Colonic mucosa (tissue), 4 donors: ENCODE data around the gene SLC1A6. TPM values are rescaled to one million over a fixed set of nuclear protein-coding genes. Genes with fewer than 3 reads are reported as not detected.

Experiments
- DNase-seq: peaks from one replicate; pipeline ENCODE4 v3.0.0-alpha.2; 2020
- H3K27ac ChIP-seq: fragments of 200-600 bp; one replicate; pipeline ENCODE4 v1.8.0; 2021
- H3K27me3 ChIP-seq: fragments of 200-600 bp; one replicate; pipeline ENCODE4 v1.8.0; 2021
- H3K36me3 ChIP-seq: fragments of 200-600 bp; one replicate; pipeline ENCODE4 v1.8.0; 2021
- H3K4me1 ChIP-seq: fragments of 200-600 bp; one replicate; pipeline ENCODE4 v1.8.0; 2021; ENCODE audit warnings: mild to moderate bottlenecking
- H3K4me3 ChIP-seq: fragments of 200-600 bp; one replicate; pipeline ENCODE4 v1.8.0; 2021
- H3K9ac ChIP-seq, 2 donors: one replicate each; pipeline ENCODE4 v1.7.0; 2013; ENCODE audit warnings: control low read depth in 2 of 2, low read depth in 2 of 2, low read length in 2 of 2
- H3K9me3 ChIP-seq: fragments of 200-600 bp; one replicate; pipeline ENCODE4 v1.8.0; 2021
- intact Hi-C: fragments of 100-400 bp; cut with DNase I; formaldehyde crosslinking; loops from one replicate; pipeline ENCODE4 v1.14.1; 2022
- total RNA-seq, 2 donors: library from RNA; stranded (reverse); fragmentation: NEBNext Ultra II Directional in 1 of 2; extraction: Animal tissue kit (Norgen Biotek cat#: 25700) in 1 of 2; gene quantifications; one replicate each; pipeline ENCODE4 v1.2.1, GENCODE V29; 2021
- TF ChIP-seq, protein P1 (sequence below): fragments of 200-600 bp; IDR thresholded peaks from one replicate; pipeline ENCODE4 v1.8.0; 2022; ENCODE audit warnings: antibody characterized with exemption, mild to moderate bottlenecking
- donor health status: healthy.
- donor health status: DM: no; HTN: no; CAD: no.
- donor health status: DM: no; HTN: no; CAD: no.

SLC1A6 gene
- total RNA-seq, 2 donors from 2014 or later, result not detected

DNA sequence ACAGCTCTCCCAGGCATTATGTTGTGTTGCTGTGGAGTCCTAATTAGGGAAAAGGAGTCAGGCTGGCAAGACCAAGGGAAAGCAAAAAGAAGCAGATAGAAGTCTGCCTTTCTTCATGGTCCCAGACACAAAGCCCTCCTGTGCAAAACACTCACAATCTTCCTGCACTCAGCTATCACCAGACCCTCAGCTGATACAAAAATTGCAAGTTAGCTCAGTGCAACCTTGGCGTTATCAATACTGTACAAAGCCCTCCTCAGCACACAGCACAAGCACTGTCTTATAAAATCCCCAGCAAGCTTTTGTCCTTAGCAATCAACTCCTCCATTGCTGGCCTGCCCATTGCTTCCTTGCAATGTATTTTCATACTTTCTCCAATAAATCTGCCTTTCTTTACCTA lies 35.2 kb downstream of the SLC1A6 start:
- intact Hi-C loops, result no loop called here
- no peak overlapping the region for H3K9ac ChIP-seq
- DNase-seq, result no peak
- H3K36me3 ChIP-seq, result no peaks in the 10 kb centered on the region
- H3K27ac ChIP-seq, result no peak overlapping the region
- no peaks in the 10 kb centered on the region for H3K4me1 ChIP-seq
- no peak overlapping the region for H3K4me3 ChIP-seq
- TF ChIP-seq, protein P1, sequence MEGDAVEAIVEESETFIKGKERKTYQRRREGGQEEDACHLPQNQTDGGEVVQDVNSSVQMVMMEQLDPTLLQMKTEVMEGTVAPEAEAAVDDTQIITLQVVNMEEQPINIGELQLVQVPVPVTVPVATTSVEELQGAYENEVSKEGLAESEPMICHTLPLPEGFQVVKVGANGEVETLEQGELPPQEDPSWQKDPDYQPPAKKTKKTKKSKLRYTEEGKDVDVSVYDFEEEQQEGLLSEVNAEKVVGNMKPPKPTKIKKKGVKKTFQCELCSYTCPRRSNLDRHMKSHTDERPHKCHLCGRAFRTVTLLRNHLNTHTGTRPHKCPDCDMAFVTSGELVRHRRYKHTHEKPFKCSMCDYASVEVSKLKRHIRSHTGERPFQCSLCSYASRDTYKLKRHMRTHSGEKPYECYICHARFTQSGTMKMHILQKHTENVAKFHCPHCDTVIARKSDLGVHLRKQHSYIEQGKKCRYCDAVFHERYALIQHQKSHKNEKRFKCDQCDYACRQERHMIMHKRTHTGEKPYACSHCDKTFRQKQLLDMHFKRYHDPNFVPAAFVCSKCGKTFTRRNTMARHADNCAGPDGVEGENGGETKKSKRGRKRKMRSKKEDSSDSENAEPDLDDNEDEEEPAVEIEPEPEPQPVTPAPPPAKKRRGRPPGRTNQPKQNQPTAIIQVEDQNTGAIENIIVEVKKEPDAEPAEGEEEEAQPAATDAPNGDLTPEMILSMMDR, result no peak
- H3K27me3 ChIP-seq, result no peaks in the 10 kb centered on the region
- H3K9me3 ChIP-seq, result no peaks in the 10 kb centered on the region

- Histone ChIP-seq H3K27me3 (no peaks in the 10 kb centered on the region), H3K9ac (no peak overlapping the region), H3K36me3 (no peaks in the 10 kb centered on the region), H3K4me3 (no peak overlapping the region), H3K27ac (no peak overlapping the region), H3K9me3 (no peaks in the 10 kb centered on the region), H3K4me1 (no peaks in the 10 kb centered on the region)
- TF ChIP-seq, protein P1, result no peak
- no peak for DNase-seq
- intact Hi-C loops, result no loop called here
Measured at GRCh38 chr19:14943601-14944000, 36.1 kb downstream of the SLC1A6 start.

- Histone ChIP-seq H3K27ac (no peak within 1 kb of the TSS), H3K4me1 (no peaks in the 10 kb centered on the region), H3K9me3 (no peaks in the 10 kb centered on the region), H3K9ac (no peak within 1 kb of the TSS), H3K4me3 (no peak within 1 kb of the TSS), H3K36me3 (no peaks in the 10 kb centered on the region), H3K27me3 (no peaks in the 10 kb centered on the region)
- DNase-seq, result no peak
- intact Hi-C loops, result no loop called here
- TF ChIP-seq, protein P1, result no peak
Measured at GRCh38 chr19:14941189-14941588, 38.5 kb downstream of the SLC1A6 start, which contains the start of gene OR7C2. OR7C2 (plus strand) TSS chr19:14941489; CDS start chr19:14941489, 0 bp downstream.

GRCh38 chr19:14940266-14940665 lies 39.4 kb downstream of the SLC1A6 start:
- no peaks in the 10 kb centered on the region for H3K27me3 ChIP-seq
- no peak overlapping the region for H3K9ac ChIP-seq
- TF ChIP-seq, protein P1, result no peak

GRCh38 chr19:14933506-14933905 lies 46.2 kb downstream of the SLC1A6 start:
- no peaks in the 10 kb centered on the region for H3K4me1 ChIP-seq
- no peaks in the 10 kb centered on the region for H3K36me3 ChIP-seq
- intact Hi-C loops, result no loop called here
- TF ChIP-seq, protein P1, result no peak
- H3K27ac ChIP-seq, result no peak overlapping the region
- no peaks in the 10 kb centered on the region for H3K9me3 ChIP-seq
- H3K9ac ChIP-seq, result no peak overlapping the region
- H3K4me3 ChIP-seq, result no peak overlapping the region
- no peak for DNase-seq
- H3K27me3 ChIP-seq, result no peaks in the 10 kb centered on the region

More at GRCh38 chr19:14940266-14940665, 39.4 kb downstream of the SLC1A6 start:
- intact Hi-C loops, result no loop called here
- no peak for DNase-seq
- Histone ChIP-seq H3K9me3 (no peaks in the 10 kb centered on the region), H3K27ac (no peak overlapping the region), H3K4me1 (no peaks in the 10 kb centered on the region), H3K4me3 (no peak overlapping the region), H3K36me3 (no peaks in the 10 kb centered on the region)
